IPS DF 6.9 (cell line): ENCODE data around the gene RBM27.

ENCODE experiments used
- DNase-seq: peaks from one replicate; pipeline ENCODE4 v3.0.0-alpha.2; 2013; ENCODE audit warnings: low read depth, low spot score
- H3K27ac ChIP-seq: one replicate; pipeline ENCODE4 v1.5.1; 2013; ENCODE audit warnings: low read length, control low read depth
- H3K27me3 ChIP-seq: 2 replicates; pipeline ENCODE4 v1.6.1; 2013; ENCODE audit warnings: mild to moderate bottlenecking, low read length; ENCODE audit not compliant: control insufficient read depth, insufficient read depth
- H3K36me3 ChIP-seq: 2 replicates; pipeline ENCODE4 v1.6.1; 2013; ENCODE audit warnings: low read length; ENCODE audit not compliant: control insufficient read depth, insufficient read depth
- H3K4me1 ChIP-seq: 2 replicates; pipeline ENCODE4 v1.6.1; 2013; ENCODE audit warnings: low read length; ENCODE audit not compliant: control insufficient read depth, insufficient read depth
- H3K4me3 ChIP-seq: 2 replicates; pipeline ENCODE4 v1.5.1; 2013; ENCODE audit warnings: mild to moderate bottlenecking, low read length
- H3K9me3 ChIP-seq: 2 replicates; pipeline ENCODE4 v1.6.1; 2013; ENCODE audit warnings: low read length, inconsistent platforms; ENCODE audit not compliant: control insufficient read depth, insufficient read depth
- WGBS: extraction: QIAGEN DNeasy Blood & Tissue Kit; methylation state at CpG from one replicate; pipeline ENCODE4 v1.1.7; 2013; ENCODE audit warnings: mixed read lengths, missing lambda C conversion rate; ENCODE audit not compliant: insufficient read length, insufficient coverage; 5-methylcytosine and 5-hydroxymethylcytosine counted together

RBM27 gene

DNA sequence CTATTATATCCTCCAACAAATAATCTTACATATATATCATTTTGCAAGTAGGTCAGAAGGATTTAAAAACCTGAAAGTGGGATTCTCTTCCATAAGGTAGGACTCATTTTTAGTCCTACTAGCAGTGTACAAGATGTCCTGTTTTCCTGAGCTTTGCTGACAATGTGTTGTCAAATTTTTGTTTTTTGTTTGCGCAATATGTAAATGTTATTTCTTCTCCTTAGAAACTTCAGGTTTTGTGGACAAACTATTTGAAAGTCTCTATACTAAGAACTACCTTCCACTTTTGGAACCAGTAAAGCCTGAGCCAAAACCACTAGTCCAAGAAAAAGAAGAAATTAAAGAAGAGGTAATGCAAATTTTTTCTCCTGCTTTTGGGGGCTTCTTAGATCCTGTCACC lies 19.8 kb downstream of the RBM27 start:
- no CpG with 5 or more reads among the region's 1 CpG for WGBS
- DNase-seq: no peak
- Histone ChIP-seq H3K9me3 (no peaks in the 10 kb centered on the region), H3K4me3 (no peak overlapping the region), H3K36me3 (peaks cover 3% of the 10 kb centered on the region; the same call in 1 of the 2 replicates), H3K27me3 (no peaks in the 10 kb centered on the region), H3K27ac (no peak overlapping the region), H3K4me1 (no peaks in the 10 kb centered on the region)

DNA sequence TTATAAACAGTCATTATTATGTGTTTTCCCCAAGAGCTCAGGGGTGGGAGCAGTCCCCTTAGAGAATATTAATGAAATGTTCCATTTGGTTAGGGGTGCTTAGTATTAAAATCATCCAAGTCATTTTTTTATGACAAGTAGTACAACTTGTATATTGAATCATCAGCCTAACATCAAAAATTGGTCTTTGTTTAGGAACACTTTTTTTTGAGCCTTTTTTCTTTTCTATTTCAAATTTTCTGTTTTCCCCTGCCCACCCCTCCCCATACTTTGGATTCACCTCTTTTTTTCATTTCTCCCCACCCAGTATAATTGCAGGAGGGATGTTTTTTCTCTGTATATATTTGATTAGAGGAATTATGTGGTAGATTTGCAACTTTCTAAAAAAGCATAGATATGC lies 25.8 kb downstream of the RBM27 start:
- DNase-seq: no peak
- peaks cover 8% of the 10 kb centered on the region; the same call in 1 of the 2 replicates for H3K36me3 ChIP-seq

DNA sequence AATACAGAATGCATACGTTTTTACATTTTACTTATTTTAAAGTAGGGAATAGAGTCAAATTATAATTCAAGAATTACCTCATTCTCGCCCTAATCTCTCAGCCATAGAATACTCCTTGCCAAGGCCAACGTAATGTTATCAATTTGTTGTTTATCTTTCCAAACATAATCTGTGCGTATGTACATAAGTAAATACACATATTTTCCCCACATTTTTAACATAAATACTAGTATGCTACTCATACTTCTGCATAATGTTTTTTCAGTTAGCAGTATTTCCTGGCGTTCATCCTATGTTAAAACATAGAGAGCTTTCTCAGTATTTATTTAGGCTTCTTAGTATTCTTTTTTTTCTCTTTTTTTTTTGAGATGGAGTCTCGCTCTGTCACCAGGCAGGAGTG lies 28.8 kb downstream of the RBM27 start:
- no peak for DNase-seq
- no peaks in the 10 kb centered on the region for H3K4me1 ChIP-seq
- 100% methylated on average over 2 of the region's 6 CpGs for WGBS
- no peaks in the 10 kb centered on the region; the same call in 1 of the 2 replicates for H3K9me3 ChIP-seq
- H3K4me3 ChIP-seq: no peak overlapping the region
- no peaks in the 10 kb centered on the region for H3K27me3 ChIP-seq
- H3K27ac ChIP-seq: no peak overlapping the region
- H3K36me3 ChIP-seq: peaks cover 12% of the 10 kb centered on the region; the same call in 1 of the 2 replicates

More for the DNA sequence above, 25.8 kb downstream of the RBM27 start:
- no peak overlapping the region for H3K4me3 ChIP-seq
- H3K4me1 ChIP-seq: no peaks in the 10 kb centered on the region
- no peak overlapping the region for H3K27ac ChIP-seq
- no peaks in the 10 kb centered on the region; the same call in 1 of the 2 replicates for H3K9me3 ChIP-seq
- no peaks in the 10 kb centered on the region for H3K27me3 ChIP-seq

DNA sequence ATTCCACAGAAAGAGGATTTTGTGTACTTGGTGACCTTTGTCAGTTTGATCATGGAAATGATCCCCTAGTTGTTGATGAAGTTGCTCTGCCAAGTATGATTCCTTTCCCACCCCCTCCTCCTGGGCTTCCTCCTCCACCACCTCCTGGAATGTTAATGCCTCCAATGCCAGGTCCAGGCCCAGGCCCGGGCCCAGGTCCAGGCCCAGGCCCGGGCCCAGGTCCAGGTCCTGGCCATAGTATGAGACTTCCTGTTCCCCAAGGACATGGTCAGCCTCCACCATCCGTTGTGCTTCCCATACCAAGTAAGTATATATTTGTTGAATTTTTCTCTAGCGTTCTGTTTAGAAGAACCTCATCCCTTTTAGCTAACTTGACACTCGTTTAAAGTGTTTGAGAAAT lies 30.0 kb downstream of the RBM27 start:
- no peak overlapping the region for H3K4me3 ChIP-seq
- peaks cover 12% of the 10 kb centered on the region; the same call in 1 of the 2 replicates for H3K36me3 ChIP-seq
- DNase-seq: no peak
- WGBS: no CpG with 5 or more reads among the region's 5 CpGs
- no peaks in the 10 kb centered on the region for H3K27me3 ChIP-seq
- no peak overlapping the region for H3K27ac ChIP-seq
- no peaks in the 10 kb centered on the region; the same call in 1 of the 2 replicates for H3K9me3 ChIP-seq
- no peaks in the 10 kb centered on the region for H3K4me1 ChIP-seq

DNA sequence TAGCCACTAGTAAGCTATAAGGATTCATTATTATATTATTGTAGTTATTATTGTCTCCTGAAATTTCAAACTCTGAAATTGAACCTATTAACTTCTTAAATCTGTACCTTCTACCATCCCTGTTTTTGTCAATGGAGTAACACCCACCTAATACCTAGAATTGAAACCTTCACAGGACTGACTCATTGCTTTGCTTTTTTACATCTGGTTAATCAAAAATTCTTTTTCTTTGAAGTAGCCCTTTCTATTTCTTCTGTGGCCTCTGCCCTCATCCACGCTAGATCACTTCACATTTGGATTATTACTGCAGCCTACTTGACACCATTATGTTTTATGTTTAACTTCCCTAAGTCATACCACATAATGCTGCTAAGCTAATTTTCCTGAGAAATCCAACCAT lies 35.6 kb downstream of the RBM27 start:
- no peak overlapping the region for H3K4me3 ChIP-seq
- H3K27me3 ChIP-seq: no peaks in the 10 kb centered on the region
- peaks cover 4% of the 10 kb centered on the region; the same call in 1 of the 2 replicates for H3K36me3 ChIP-seq
- H3K27ac ChIP-seq: no peak overlapping the region
- DNase-seq: no peak
- no peaks in the 10 kb centered on the region for H3K9me3 ChIP-seq
- no CpG with 5 or more reads among the region's 1 CpG for WGBS
- no peaks in the 10 kb centered on the region for H3K4me1 ChIP-seq

DNA sequence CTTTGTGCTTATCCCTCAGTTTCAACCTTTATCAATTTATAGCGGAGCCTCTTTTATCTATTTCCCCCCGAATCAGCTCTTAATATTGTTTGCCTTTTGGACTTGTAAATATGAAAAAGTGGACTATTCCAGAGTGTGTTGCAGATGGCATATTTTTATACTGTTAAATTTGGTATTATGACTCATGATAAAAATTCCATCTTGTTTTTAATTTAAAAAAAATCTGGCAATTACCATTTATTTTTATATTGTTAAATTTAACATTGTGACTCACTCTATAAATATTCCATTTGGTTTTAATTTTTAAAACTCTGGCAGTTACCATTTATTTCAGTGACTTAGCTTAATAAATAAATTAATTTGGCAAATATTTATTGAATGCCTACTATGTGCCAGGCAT lies 37.5 kb downstream of the RBM27 start:
- no peak overlapping the region for H3K4me3 ChIP-seq
- H3K4me1 ChIP-seq: no peaks in the 10 kb centered on the region
- WGBS: no CpG with 5 or more reads among the region's 2 CpGs
- no peak for DNase-seq
- no peaks in the 10 kb centered on the region for H3K9me3 ChIP-seq
- no peak overlapping the region for H3K27ac ChIP-seq
- no peaks in the 10 kb centered on the region for H3K27me3 ChIP-seq
- peaks cover 4% of the 10 kb centered on the region; the same call in 1 of the 2 replicates for H3K36me3 ChIP-seq

DNA sequence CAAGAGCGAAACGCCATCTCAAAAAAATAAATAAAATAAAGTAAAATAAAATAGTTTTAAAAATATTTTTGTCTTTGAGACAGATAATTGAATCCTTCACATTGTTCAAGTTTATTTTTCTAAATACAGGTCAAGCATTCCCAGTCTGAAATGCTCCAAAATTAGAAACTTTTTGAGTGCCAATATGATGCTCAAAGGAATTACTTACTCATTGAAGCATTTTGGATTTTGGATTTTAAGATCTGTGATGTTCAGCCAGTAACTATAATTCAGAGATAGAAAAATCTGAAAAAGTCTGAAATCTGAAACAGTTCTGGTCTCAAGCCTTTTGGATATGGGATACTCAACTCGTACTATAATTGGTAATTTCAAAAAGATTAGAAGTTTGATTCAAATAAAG lies 39.8 kb downstream of the RBM27 start:
- WGBS: no CpG with 5 or more reads among the region's 3 CpGs
- Histone ChIP-seq H3K27ac (no peak overlapping the region), H3K4me3 (no peak overlapping the region), H3K9me3 (no peaks in the 10 kb centered on the region), H3K4me1 (no peaks in the 10 kb centered on the region), H3K27me3 (no peaks in the 10 kb centered on the region), H3K36me3 (no peaks in the 10 kb centered on the region)
- DNase-seq: no peak

DNA sequence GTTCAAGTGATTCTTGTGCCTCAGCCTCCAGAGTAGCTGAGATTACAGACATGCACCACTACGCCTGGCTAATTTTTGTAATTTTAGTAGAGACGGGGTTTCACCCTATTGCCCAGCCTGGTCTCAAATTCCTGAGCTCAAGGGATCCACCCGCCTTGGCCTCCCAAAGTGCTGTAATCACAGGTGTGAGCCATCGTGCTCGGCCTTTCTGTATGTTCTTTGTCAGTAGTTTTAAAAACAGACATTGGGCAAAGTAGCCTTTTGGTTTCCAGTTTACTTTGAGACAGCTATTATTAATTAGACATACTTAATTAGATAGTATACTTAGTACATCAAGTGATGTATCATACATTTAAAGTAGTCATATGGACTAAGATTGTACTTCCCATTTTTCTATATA lies 45.2 kb downstream of the RBM27 start:
- Histone ChIP-seq H3K36me3 (peaks cover 9% of the 10 kb centered on the region; the same call in 1 of the 2 replicates), H3K27ac (no peak overlapping the region), H3K4me3 (no peak overlapping the region), H3K27me3 (no peaks in the 10 kb centered on the region), H3K9me3 (no peaks in the 10 kb centered on the region), H3K4me1 (no peaks in the 10 kb centered on the region)
- DNase-seq: no peak
- WGBS: no CpG with 5 or more reads among the region's 5 CpGs

DNA sequence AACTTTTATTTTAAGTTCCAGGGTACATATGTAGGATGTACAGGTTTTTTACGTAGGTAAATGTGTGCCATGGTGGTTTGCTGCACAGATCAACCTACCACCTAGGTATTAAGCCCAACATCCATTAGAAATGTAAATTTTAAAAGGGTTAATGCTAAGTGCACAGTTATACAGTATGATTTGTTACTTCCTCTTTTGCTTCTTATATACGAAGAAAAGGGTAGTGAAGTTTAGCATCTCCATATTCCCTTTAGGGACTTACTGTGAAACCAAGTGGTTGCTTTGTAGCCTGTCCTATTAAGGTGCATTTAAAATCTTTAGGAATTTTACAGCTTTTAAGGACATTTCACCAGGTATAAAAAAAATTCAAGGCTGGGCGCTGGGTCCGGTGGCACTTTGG lies 46.4 kb downstream of the RBM27 start:
- no peaks in the 10 kb centered on the region for H3K27me3 ChIP-seq
- DNase-seq: no peak
- no peak overlapping the region for H3K27ac ChIP-seq
- peaks cover 9% of the 10 kb centered on the region; the same call in 1 of the 2 replicates for H3K36me3 ChIP-seq
- H3K4me1 ChIP-seq: no peaks in the 10 kb centered on the region
- no peaks in the 10 kb centered on the region for H3K9me3 ChIP-seq
- WGBS: no CpG with 5 or more reads among the region's 4 CpGs
- no peak overlapping the region for H3K4me3 ChIP-seq
